Activated CD4-positive, alpha-beta T cell treated with anti-CD3 and anti-CD28 coated beads, Interleukin-10, Interleukin-2, amounts not matched to agents 100 ng/mL and 50 ng/mL, durations not matched to agents 16 hours and 8 hours (primary cell): Measurements from ENCODE around the gene IL18R1.

Experiments
- DNase-seq: peaks from one replicate; pipeline ENCODE4 v3.0.0-alpha.2; 2020

The IL18R1 gene

DNA sequence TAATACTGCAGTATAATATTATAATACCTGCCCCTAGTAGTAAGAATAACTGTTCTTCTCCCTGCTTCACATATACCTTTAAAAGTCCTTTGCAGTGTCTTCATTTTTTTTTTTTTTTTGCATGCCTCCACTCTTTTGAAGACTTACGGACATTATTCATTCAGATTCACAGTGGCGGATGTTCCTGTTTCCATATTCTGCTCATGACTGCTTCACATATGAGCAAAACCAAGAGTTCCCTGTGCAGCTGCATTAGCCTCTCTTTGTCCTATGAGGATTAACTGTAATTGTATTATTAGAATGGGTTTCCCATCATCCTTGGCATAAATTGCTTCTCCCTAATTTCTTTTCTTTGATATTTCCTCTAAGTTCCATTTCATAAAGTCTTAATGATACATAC lies 80.1 kb downstream of the IL18R1 start:
- peak; percentile 55 for DNase-seq

DNA sequence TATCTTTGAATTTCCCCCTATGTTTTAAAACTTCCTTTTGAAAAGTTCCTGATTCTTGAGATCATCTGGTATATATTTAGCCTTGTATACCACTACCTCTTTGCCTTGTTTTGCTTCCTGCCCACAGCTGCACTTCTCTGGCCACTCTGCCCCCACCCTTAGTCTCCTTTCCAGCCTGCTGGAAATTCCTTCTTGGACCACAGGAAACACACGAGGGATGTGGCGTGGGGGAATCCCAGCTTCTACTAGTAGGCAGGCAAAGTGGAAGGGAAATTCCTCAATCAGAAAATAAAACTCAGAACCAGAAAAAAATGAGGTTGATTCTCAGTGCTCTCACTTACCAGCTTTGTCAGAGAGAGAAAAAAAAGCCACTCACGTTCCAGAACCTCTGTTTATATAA lies 80.7 kb downstream of the IL18R1 start:
- peak; percentile 59 for DNase-seq

DNA sequence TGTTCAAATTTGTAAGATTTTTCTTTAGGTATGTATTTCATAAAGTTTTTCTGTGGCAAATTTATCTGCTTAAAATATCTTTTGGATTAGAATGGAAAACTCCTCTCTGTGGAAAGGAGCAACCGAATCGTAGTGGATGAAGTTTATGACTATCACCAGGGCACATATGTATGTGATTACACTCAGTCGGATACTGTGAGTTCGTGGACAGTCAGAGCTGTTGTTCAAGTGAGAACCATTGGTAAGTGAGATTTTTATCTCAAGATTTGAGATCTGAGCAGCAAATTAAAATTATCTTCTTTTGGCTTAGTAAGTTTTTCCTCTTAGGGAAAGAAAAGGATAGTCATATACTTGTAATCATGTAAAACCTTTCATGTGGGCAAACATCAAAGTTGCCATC lies 81.5 kb downstream of the IL18R1 start:
- peak; percentile 49 for DNase-seq

- DNase-seq, result peak; percentile 53
Observed at GRCh38 chr2:102438111-102438510, 82.5 kb downstream of the IL18R1 start.

DNA sequence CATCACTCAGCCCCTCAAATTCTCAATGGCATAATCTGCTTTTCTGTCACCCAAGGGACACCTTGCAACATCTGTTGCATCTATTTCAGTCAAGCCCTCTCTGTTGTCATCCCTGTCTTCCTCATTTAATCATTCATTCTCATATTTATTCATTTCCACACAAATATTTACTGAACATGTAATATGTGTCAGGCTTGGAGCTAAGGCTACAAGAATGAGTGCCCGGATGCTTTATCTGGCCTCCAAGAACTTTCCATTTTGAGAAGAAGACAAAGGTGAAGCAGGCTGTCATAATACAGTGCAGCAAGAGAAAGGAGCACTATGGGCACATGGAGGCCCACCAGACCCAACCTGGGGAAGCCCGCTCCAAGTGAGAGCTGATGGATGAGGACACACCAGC lies 83.0 kb downstream of the IL18R1 start:
- DNase-seq, result peak; percentile 76

DNA sequence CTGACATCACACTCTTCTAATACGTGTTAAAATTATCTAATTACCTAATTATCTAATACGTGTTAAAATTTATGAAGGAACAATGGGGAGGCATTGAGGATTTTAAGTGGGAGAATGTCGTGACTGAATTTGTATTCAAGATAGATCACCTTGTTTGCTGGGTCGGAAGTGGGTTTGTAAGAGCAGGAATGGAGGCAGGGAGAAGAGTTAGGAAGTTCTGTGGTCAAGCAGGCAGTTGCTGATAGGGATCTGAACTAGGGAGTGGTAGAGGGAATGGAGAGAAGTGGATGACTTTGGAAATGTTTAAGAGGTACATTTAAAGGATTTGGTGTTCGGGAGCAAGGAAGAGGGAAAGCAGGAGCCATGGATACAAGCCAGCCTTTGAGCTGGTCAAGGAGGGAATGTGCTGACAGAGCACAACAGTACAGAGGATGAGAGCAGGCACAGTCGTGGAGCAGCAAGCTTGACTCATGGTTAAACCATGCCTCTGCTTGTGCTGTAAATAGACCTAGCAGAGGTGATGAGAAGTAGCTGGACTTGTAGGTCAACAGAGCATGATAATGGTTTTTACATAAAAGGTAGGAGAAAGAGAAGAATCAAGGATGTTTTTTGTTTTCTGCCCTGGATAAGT lies 83.6 kb downstream of the IL18R1 start:
- no peak for DNase-seq

- peak; percentile 72 for DNase-seq
Observed at GRCh38 chr2:102442967-102443828, 87.6 kb downstream of the IL18R1 start.

DNA sequence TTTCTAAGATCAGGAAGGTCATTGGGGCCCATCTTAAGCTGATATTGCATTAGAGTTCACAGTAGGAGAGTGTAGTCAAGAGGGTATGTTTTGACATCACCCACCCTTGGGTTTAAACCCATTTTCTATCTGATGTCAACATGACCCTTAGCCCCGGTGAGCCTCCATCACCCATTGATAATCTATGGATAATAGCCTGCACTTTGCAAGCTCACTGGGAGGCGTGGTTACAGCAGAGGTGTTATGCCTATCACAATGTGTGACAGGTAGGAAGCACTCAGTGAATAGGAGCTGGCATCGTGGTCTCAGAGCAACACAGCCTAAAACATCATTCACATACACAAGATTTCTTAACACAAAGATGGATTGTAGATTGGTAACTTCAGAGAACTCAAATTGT lies 88.6 kb downstream of the IL18R1 start:
- DNase-seq, result no peak

- no peak for DNase-seq
Observed at GRCh38 chr2:102446936-102447335, 91.3 kb downstream of the IL18R1 start.
